GM21360 (cell line): ENCODE data around the gene PTBP2.

Source experiments
- ATAC-seq: cut with Tn5 transposase; IDR thresholded peaks from one replicate; pipeline ENCODE4 v1.9.1; 2021; ENCODE audit warnings: mild to moderate bottlenecking, moderate library complexity; ENCODE audit not compliant: unreplicated experiment

Gene PTBP2

DNA sequence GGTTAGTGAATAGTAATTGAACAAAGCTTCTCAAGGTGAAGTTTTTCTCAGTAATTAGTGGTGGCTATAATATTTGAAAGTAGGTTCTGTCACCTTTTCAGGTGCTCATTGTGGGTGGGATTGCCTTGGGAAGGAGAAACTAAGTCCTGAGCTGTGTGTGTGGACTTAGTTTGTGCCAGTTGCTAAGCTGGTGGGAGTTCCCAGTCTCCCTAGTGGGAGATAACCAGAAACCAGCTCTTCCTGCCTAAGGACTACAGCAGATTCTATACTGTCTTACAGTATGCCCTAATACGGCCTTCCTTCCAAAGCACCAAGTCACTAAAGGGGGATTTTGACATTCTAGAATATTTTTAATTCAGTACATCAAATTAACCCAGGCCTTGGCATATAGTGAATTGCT, 94.3 kb downstream of the PTBP2 start:
- no peak for ATAC-seq

DNA sequence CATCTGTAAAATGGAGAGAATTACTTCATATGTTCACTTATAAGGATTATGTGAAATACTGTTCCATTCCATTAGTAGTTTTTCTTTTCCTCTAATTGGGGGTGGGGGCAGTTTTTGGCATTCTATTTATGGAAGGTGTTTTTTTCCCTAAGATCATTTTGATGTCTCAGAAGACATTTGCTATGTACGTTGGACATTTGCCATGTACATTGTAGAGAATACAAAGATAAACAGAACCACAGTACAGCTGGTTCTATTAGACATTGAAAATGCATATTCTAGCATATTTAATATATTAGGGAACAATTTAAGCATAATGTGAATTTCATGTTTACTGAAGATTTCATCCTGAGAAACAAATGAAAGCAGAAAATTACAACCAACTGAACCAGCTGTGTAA, 98.5 kb downstream of the PTBP2 start:
- ATAC-seq: no peak

DNA sequence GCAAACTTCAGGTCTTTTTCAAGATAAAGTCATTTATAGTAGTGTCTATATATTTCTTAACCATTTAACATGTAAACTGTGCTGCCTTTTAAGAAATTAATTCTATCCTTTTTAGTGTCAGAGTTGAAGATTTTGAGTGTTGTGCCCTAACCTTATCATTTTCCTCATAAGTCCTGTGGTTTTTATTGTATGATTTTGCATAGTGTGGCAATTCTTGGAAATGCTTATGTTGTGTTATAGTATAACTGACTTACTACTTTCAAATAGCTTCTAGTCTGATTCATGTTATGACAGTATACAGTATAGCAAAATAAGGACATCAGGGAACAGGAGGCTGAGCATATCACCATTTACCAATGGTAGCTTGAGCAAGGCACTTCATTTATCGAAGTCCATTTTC, 99.1 kb downstream of the PTBP2 start:
- ATAC-seq: no peak

DNA sequence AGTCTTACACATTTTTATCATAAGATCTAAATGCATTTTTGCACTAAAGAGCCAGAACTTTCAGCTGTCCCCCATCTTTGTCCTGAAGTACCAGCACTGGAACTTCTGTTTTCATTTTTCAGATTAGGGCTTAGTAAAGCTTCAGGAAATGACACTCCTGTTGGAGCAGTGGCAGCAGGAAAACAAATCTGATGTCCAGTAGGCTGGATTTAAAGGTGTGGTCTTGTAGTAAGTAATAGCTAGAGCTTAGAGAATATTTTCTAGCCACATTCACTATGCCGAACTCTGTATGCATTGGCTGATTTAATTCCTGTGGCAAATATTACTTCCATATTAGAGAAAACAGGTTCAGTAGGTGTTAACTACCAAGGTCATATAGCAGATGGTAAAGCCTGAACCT, 103.6 kb downstream of the PTBP2 start:
- no peak for ATAC-seq

DNA sequence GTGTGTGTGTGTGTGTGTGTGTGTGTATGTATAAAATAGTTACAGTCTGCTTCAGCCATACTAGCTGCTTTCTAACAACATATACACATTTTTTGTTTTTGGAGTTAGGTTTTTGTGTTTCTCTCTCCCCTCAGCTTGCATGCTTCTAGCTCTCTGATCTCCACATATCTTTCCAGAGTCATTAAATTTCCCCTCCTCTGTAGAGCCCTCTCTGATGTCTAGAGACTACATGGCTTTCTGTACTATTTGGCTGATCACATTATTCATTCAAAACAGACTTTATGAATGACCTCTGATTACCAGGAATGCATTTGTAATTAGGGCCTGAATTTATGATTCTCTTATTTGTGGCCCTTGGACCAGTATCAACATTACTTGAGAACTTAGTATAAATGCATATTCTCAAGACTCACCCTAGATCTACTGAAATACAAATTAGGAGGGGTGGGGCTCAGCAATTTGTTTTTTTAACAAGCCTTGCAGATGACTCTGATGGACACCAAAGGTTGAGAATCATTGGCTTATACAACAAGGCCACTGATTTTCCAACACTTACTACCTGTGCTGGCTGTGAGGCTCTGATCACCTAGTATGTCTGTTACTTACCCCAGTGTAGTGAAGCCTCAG, 104.5 kb downstream of the PTBP2 start:
- ATAC-seq: no peak

DNA sequence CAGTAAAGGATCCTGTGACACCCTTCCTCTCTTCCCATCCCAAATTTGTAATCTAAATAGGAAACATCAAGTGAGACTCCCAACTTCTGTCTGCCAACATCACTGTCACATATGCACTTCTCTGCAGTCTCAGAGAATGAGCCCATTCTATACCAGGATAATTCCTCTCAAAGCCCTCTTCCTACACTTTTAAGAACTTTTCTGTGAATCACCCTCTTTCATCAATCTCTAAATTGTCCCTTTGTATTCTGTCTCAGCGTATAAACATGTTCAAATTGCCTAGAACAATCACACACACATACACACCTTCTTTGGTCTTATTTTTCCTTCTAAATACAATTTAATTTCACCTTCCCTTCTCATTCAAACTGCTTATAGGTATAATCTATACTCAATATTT, 111.8 kb downstream of the PTBP2 start:
- no peak for ATAC-seq

DNA sequence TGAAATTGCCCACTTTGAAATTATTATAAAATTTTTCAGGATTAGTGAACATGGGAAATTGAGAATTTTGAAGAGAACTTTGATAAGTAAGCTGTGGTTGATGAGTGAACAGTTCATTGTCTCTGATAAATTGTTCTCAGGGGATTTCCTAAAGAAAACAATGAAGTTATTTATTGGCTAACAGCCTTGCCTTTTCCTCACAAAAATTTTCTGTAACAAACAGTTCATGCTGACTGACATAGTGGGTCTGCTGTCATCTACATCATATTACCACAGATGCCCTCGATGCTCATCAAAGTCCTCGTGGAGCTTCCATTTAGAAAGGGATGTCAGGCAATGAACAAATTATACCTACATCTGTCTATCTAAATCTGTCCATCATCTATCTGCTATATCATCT, 113.4 kb downstream of the PTBP2 start:
- no peak for ATAC-seq

DNA sequence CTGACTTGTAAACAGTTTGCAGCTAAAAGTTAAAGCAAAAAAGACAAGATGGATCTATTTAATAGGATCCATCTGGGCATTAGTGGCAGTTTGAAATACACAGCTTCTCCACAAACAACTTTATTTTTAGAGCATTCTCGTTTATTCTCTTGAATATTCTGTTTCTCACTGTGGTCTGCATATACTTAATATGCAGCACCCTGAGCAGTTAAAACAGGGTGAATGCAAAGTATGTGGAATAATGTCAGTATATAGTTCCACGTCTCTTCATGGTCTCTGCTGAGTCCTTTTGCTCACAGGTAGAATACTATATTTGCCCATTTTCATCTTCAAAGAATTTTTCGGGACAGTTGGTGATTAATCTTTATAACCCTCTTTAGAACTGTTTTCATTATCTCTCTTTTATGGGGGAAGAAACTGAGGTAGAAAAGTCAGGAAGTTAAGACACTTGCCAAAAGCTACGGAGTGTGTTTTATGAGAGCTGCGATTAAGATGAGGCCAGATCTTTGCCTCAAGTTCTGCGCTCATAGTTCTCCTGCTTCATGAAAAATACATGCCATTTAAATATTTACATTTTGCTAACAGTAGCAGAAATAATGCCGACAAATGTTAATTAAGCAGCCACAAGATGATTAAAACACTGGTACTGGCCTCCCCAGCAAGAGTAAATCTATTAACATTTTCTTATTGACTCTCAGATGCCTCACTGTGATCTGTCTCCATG, 115.6 kb downstream of the PTBP2 start:
- ATAC-seq: no peak

DNA sequence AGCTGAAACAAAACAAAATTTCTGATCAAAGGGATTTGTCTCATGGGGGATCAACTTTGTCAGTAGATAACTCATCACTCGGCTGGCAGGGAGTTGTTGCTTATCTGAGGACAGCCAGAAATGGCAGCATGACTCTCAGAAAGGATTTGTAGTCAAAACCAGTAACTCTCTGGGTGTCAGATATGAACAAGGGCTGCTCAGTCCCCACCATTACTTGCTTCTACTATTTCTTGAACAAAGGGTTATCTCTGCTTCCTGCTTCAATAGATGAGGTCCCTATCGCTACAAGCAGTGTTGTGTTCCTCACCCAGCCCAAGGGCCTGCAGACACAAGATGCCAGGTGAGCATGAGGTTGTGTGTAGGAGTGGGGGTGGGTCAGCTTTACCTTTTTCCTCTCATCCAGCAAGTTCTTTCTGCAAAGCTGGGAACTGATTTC, 116.2 kb downstream of the PTBP2 start:
- no peak for ATAC-seq

DNA sequence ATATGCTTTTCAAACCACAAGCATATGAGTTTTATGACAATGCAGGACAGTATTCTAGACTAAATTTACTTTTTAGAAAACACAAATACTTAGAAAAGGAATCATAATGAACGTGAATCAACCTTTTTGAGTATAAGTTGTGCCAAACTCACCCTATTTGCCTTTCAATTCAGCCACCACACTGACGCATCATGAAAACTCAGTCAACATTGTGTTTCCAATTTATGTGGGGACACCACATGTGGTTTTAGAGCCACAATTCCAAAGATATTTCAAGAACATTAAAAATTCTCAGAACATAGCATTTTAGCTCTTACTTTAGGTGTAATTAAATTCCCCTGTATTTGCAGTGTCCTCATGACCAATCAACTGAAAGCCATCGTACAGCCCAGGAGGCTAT, 118.8 kb downstream of the PTBP2 start:
- no peak for ATAC-seq

DNA sequence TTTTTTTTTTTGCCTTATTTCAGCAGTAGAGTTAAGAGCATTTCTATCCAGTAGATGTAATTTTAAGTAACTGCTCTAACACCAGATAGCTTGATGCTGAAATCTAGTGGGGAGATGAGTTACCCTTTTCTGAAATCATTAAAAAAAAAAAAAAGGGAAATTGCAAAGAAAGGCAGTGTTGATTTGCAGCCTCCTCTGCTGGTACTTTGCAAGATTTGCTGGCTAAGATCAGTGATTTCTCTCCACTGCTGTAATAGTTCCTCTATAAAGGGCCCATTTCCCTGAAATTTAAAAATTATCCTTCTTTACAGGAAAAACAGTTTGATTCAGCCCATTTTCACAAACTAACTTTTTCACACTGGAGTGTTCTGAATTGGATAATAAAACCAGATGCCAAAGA, 120.6 kb downstream of the PTBP2 start:
- no peak for ATAC-seq

DNA sequence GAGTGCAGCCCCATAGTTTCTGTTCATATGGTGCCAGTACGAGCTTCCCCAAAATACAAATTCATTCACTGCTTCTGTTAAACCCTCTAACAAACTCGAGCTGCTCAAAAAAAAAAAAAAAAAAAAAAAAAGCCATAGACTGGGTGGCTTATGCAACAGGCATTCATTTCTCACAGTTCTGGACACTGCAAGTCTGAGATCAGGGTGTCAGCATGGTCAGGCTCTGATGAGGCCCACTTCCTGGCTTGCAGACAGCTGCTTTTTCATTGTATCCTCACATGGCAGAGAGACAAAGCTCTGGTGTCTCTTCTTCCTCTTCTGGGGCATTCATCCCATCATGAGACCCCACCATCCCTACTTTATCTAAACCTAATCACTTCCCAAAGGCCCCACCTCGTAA, 121.6 kb downstream of the PTBP2 start:
- no peak for ATAC-seq

DNA sequence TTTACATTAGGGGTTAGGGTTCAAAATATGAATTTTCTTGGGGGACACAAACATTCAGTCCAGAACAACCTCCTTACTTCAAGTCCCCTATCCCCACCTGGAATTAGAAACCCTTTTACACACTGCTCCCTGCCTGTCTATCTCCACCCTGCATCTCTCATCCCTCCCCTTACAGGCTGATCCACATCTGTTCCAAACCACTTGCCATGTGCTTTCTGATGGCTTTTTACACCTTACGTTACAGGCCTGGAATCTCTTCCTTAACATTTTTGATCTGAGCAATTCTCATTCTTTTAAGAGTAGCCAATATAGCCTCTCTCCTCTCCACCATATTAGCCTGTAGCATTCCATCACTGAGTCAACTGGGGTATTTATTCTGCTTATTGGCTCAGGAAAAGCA, 122.0 kb downstream of the PTBP2 start:
- ATAC-seq: no peak

DNA sequence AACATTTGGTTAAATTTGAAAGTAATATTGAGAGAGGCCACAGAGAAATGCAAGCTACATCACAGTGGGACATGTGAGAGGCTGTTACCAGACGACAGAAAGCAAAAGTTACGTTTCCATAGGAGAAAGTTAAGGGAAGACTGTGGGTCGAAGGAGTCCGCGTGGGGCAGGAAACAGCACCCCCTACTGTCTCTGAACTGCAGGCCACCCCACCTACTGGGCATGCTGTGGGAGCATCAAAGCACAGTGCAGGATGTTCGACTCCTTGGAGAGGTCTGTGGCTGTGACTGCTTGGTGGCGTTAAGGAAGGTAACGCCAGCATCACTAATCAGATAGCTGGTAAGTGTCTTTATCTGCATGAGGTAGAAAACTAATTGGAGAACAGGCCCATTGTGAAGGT, 123.9 kb downstream of the PTBP2 start:
- peak; percentile 87 for ATAC-seq

DNA sequence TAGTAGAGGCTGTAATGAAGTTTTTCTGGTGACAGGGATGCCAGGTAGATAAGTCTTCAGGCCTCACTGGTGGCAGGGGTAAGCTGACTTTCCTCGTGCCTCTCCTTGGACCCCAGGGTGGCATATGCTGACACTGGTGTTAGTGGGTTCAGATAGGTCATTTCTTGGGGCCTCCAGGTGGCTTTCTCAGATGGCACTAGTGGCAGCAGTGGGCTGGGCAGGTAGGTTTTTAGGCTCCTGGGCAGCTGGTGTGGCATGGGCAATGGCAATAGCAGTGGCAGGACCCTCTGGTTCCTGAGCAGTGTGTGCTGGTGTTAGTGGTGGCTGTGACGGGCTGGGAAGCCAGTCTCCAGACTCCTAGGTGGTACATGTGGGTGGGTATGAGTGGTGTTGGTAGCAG, 140.3 kb downstream of the PTBP2 start:
- no peak for ATAC-seq

DNA sequence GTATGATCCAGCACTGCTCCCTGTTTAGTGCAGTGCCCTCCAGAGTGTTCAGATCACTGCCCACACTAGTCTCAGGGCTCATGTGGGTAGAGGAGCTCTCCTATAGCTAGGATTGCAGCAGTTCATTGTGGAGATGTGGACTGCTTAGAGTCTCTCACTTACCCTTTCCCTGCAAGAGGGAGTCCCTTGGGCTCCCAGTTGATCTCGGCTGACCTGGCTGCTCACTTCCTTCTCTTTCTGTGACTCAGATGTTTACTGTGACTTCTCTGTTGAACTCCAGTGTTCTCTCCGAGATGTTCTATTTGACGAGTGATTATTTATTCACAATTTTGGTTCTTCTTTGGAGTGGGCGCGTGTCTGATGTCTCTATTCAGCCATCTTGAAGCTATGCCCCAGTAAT, 141.9 kb downstream of the PTBP2 start:
- no peak for ATAC-seq
